MM.1S (cell line): ENCODE measurements around the gene PRKCA.

Experiments
- DNase-seq: peaks from one replicate; pipeline ENCODE4 v3.0.0-alpha.2; 2015
- H2AFZ ChIP-seq: fragments of 300-600 bp; sonication (generic); 2 replicates; pipeline ENCODE4 v1.6.0; 2016; ENCODE audit warnings: antibody characterized with exemption, low read length
- H3F3A ChIP-seq: fragments of 300-600 bp; sonication (generic); 2 replicates; pipeline ENCODE4 v1.6.1; 2016; ENCODE audit warnings: mild to moderate bottlenecking, antibody characterized with exemption, low read length, moderate library complexity, mixed read lengths; ENCODE audit not compliant: insufficient read depth
- H3K27ac ChIP-seq: fragments of 300-600 bp; sonication (generic); 2 replicates; pipeline ENCODE4 v1.5.1; 2016; ENCODE audit warnings: mild to moderate bottlenecking, low read length
- H3K27me3 ChIP-seq: fragments of 300-600 bp; sonication (generic); replicated peaks from 2 replicates; pipeline ENCODE4 v1.6.0; 2016; ENCODE audit warnings: low read length; ENCODE audit not compliant: insufficient read depth
- H3K36me3 ChIP-seq: fragments of 300-600 bp; sonication (generic); replicated peaks from 2 replicates; pipeline ENCODE4 v1.6.1; 2016; ENCODE audit warnings: mild to moderate bottlenecking, low read length, mixed read lengths; ENCODE audit not compliant: insufficient read depth
- H3K4me1 ChIP-seq: fragments of 300-600 bp; sonication (generic); 2 replicates; pipeline ENCODE4 v1.6.1; 2016; ENCODE audit warnings: low read length, mixed read lengths
- H3K4me2 ChIP-seq: fragments of 300-600 bp; sonication (generic); 2 replicates; pipeline ENCODE4 v1.6.0; 2016; ENCODE audit warnings: low read depth, low read length
- H3K4me3 ChIP-seq: fragments of 300-600 bp; sonication (generic); 2 replicates; pipeline ENCODE4 v1.5.1; 2016; ENCODE audit warnings: low read length, mixed read lengths
- H3K79me2 ChIP-seq: fragments of 300-600 bp; sonication (generic); 2 replicates; pipeline ENCODE4 v1.6.1; 2016; ENCODE audit warnings: mixed run types, low read length, mixed read lengths
- H3K9ac ChIP-seq: fragments of 300-600 bp; sonication (generic); 2 replicates; pipeline ENCODE4 v1.6.1; 2016; ENCODE audit warnings: low read length, mixed read lengths
- H3K9me2 ChIP-seq: fragments of 300-600 bp; sonication (generic); replicated peaks from 2 replicates; pipeline ENCODE4 v1.6.1; 2016; ENCODE audit warnings: mild to moderate bottlenecking, low read length, mixed read lengths; ENCODE audit not compliant: insufficient read depth
- H3K9me3 ChIP-seq: fragments of 300-600 bp; sonication (generic); replicated peaks from 2 replicates; pipeline ENCODE4 v1.6.1; 2016; ENCODE audit warnings: mild to moderate bottlenecking, low read length, mixed read lengths; ENCODE audit not compliant: insufficient read depth
- H4K20me1 ChIP-seq: fragments of 300-600 bp; sonication (generic); 2 replicates; pipeline ENCODE4 v1.6.1; 2016; ENCODE audit warnings: mild to moderate bottlenecking, low read length, moderate library complexity, mixed read lengths; ENCODE audit not compliant: insufficient read depth
- EZH2 ChIP-seq: fragments of 300-600 bp; sonication (generic); optimal IDR thresholded peaks from 2 replicates; pipeline ENCODE3; 2017; ENCODE audit warnings: low read depth, mild to moderate bottlenecking, antibody characterized with exemption, low read length, mixed read lengths
- EZH2phosphoT487 ChIP-seq: fragments of 300-600 bp; sonication (generic); IDR thresholded peaks from 2 replicates; pipeline ENCODE4 v1.6.1; 2018; ENCODE audit warnings: antibody characterized with exemption, low read length
- TF ChIP-seq, protein P1 (sequence below): fragments of 300-600 bp; sonication (generic); IDR thresholded peaks from 2 replicates; pipeline ENCODE4 v1.5.1; 2016; ENCODE audit warnings: antibody characterized with exemption, low read length, mixed read lengths

The PRKCA gene

DNA sequence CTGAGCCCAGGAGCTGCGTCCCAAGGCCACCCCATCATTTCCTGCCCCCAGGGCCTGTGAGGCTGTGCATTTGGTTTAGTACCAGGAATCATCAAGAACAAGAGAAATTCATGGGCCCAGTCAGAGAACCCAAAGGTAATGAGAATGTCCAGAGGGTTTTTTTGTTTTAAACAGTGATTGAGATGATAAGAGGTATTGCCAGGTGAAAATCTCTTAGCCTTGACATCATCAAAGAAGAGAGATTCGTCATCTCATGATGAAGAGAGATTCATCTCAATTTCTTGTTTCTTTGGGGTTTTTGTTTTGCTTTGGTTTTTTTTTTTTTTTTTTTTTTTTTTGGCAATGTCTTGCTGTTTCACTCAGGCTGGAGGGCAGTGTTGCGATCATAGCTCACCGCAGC is 361.9 kb downstream of the PRKCA start:
- H4K20me1 ChIP-seq, result no peaks in the 10 kb centered on the region
- no peaks in the 10 kb centered on the region for H3K27me3 ChIP-seq
- no peak overlapping the region for H3K4me2 ChIP-seq
- no peak overlapping the region for H3K9ac ChIP-seq
- H3K36me3 ChIP-seq, result no peaks in the 10 kb centered on the region
- H3K9me3 ChIP-seq, result no peaks in the 10 kb centered on the region
- no peak for TF ChIP-seq EZH2phosphoT487
- TF ChIP-seq, protein P1, sequence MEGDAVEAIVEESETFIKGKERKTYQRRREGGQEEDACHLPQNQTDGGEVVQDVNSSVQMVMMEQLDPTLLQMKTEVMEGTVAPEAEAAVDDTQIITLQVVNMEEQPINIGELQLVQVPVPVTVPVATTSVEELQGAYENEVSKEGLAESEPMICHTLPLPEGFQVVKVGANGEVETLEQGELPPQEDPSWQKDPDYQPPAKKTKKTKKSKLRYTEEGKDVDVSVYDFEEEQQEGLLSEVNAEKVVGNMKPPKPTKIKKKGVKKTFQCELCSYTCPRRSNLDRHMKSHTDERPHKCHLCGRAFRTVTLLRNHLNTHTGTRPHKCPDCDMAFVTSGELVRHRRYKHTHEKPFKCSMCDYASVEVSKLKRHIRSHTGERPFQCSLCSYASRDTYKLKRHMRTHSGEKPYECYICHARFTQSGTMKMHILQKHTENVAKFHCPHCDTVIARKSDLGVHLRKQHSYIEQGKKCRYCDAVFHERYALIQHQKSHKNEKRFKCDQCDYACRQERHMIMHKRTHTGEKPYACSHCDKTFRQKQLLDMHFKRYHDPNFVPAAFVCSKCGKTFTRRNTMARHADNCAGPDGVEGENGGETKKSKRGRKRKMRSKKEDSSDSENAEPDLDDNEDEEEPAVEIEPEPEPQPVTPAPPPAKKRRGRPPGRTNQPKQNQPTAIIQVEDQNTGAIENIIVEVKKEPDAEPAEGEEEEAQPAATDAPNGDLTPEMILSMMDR, result no peak
- no peak for TF ChIP-seq EZH2
- no peaks in the 10 kb centered on the region for H3K79me2 ChIP-seq
- no peak for DNase-seq
- no peak overlapping the region for H2AFZ ChIP-seq
- H3K4me1 ChIP-seq, result no peaks in the 10 kb centered on the region
- H3K27ac ChIP-seq, result no peak overlapping the region
- H3F3A ChIP-seq, result no peaks in the 10 kb centered on the region
- no peaks in the 10 kb centered on the region for H3K9me2 ChIP-seq
- no peak overlapping the region for H3K4me3 ChIP-seq

DNA sequence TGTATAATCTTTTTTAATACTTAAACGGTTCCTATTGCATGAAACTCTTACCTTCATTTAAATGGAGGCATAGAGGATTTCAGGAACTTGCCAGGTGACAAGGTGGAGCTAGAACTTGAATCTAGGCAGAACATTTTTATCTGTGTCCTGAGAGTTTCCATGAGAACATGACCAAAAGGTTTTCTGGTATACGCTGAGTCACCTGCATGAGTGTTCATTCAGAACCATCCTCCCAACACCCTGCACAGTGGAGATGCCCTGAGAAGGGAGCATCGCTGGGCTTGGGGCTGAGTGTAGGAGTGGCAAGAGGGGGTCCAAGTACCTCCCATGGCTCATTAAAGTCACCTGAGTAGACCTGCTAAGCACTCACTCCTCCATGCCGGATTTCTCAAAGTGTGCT is 362.8 kb downstream of the PRKCA start:
- H3K36me3 ChIP-seq, result no peaks in the 10 kb centered on the region
- no peak overlapping the region for H3K4me2 ChIP-seq
- H3K27ac ChIP-seq, result no peak overlapping the region
- no peaks in the 10 kb centered on the region for H3K27me3 ChIP-seq
- no peak overlapping the region for H3K9ac ChIP-seq
- no peak overlapping the region for H2AFZ ChIP-seq
- no peak for DNase-seq
- no peaks in the 10 kb centered on the region for H3K9me3 ChIP-seq
- no peaks in the 10 kb centered on the region for H4K20me1 ChIP-seq
- H3K9me2 ChIP-seq, result no peaks in the 10 kb centered on the region
- no peaks in the 10 kb centered on the region for H3K79me2 ChIP-seq
- no peaks in the 10 kb centered on the region for H3K4me1 ChIP-seq
- no peaks in the 10 kb centered on the region for H3F3A ChIP-seq
- no peak for TF ChIP-seq EZH2
- TF ChIP-seq, protein P1, result no peak
- no peak for TF ChIP-seq EZH2phosphoT487
- no peak overlapping the region for H3K4me3 ChIP-seq

- no peaks in the 10 kb centered on the region for H3K27me3 ChIP-seq
- no peak overlapping the region for H3K27ac ChIP-seq
- no peaks in the 10 kb centered on the region for H3K79me2 ChIP-seq
- H3K36me3 ChIP-seq, result no peaks in the 10 kb centered on the region
- H3F3A ChIP-seq, result 0 out of 2 replicates have a peak, but pooled peaks cover 4% of the 10 kb centered on the region
- no peaks in the 10 kb centered on the region for H3K4me1 ChIP-seq
- no peak overlapping the region for H3K4me2 ChIP-seq
- no peak overlapping the region for H3K4me3 ChIP-seq
- no peak overlapping the region for H2AFZ ChIP-seq
- DNase-seq, result no peak
- H3K9ac ChIP-seq, result no peak overlapping the region
- TF ChIP-seq, protein P1, result no peak
- TF ChIP-seq EZH2 (no peak), EZH2phosphoT487 (no peak)
- no peaks in the 10 kb centered on the region for H4K20me1 ChIP-seq
- no peaks in the 10 kb centered on the region for H3K9me2 ChIP-seq
- no peaks in the 10 kb centered on the region for H3K9me3 ChIP-seq
These were observed 364.7 kb downstream of the PRKCA start for GRCh38 chr17:66667090-66667489.
